Gastroesophageal sphincter (tissue), 3 donors: ENCODE measurements around the gene MATN3.

Experiments used
- CTCF ChIP-seq, 4 experiments: fragments of 200-600 bp in 2 of 4; fragments of 450-650 bp in 2 of 4; sonication (generic) in 1 of 4; IDR thresholded peaks; one replicate each; pipeline ENCODE4 v1.5.1; 2017 to 2019; ENCODE audit warnings: antibody characterized with exemption in 4 of 4, mild to moderate bottlenecking in 2 of 4, moderate library complexity in 2 of 4
- EP300 ChIP-seq: sonication (generic); formaldehyde crosslinking; IDR thresholded peaks from one replicate; pipeline ENCODE4 v1.6.1; 2017; ENCODE audit warnings: antibody characterized with exemption, mild to moderate bottlenecking
- POLR2A ChIP-seq, 2 donors: fragments of 450-650 bp; IDR thresholded peaks; one replicate each; pipeline ENCODE4 v1.6.1; 2017; ENCODE audit warnings: antibody characterized with exemption in 2 of 2, mild to moderate bottlenecking in 2 of 2, moderate library complexity in 1 of 2
- POLR2AphosphoS5 ChIP-seq: sonication (generic); formaldehyde crosslinking; IDR thresholded peaks from one replicate; pipeline ENCODE4 v1.6.1; 2017; ENCODE audit warnings: antibody characterized with exemption

DNA sequence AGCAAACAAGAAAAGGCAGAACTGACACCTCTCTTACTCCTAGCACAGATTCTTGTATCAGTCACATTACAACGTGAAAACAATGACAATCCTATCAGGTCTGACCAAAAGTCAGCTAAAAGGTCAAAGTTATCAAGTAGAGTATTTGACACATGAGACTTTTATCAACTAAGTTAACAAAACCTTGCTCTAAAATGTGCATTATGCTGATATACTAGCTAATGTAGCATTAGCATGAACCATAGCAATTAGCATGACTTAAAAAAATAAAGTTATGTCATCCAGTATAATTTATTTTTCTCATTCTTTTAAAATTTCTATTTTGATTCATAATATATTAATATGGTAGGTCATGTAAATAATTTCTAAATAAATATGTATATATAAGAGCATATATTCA, 69.3 kb downstream of the MATN3 start:
- TF ChIP-seq POLR2A (IDR thresholded peaks at IDR 0.05) (no peak), CTCF (IDR thresholded peaks at IDR 0.05) (no peak), EP300 (no peak), POLR2AphosphoS5 (no peak)
